HG03558 (cell line): ENCODE data around the gene OR9Q1.
"Not testable (repeated sequence)": the region's sequence is repeated elsewhere in the genome, so short reads cannot be mapped to it uniquely, and the experiment has no call there.

Experiments
- ATAC-seq: cut with Tn5 transposase; IDR thresholded peaks from one replicate; pipeline ENCODE4 v1.9.1; 2021; ENCODE audit warnings: moderate number of reproducible peaks; ENCODE audit not compliant: unreplicated experiment; ENCODE audit errors: extremely low read depth

Gene OR9Q1, protein sequence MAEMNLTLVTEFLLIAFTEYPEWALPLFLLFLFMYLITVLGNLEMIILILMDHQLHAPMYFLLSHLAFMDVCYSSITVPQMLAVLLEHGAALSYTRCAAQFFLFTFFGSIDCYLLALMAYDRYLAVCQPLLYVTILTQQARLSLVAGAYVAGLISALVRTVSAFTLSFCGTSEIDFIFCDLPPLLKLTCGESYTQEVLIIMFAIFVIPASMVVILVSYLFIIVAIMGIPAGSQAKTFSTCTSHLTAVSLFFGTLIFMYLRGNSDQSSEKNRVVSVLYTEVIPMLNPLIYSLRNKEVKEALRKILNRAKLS

DNA sequence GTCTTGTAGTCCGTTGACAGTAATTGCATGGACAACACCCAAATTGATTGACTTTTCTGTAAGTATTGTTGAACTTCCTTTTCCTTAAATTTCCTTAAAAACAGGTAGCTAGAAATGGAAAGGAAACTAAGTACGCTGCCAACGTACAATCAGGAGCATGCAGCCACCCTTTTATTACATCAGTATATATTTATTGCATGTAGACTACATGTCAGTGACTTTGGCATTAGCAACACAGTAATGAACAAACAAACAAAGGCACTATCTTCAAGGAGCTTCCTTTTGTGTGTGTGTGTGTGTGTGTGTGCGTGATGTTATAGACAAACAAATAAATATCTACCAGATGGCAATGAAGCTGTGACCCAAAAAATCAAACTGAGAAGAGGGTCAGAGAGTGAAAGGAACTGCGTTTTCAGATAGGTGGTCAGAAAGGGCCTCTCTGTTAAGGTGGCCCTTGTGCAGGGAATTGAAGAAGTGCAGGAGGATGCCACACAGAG, at the start of gene OR9Q1:
OR9Q1 (plus strand) TSS at position 447 of the 497 bp plus-strand sequence. CDS start 155,564 bp downstream, outside the sequence.
- no peak for ATAC-seq

DNA sequence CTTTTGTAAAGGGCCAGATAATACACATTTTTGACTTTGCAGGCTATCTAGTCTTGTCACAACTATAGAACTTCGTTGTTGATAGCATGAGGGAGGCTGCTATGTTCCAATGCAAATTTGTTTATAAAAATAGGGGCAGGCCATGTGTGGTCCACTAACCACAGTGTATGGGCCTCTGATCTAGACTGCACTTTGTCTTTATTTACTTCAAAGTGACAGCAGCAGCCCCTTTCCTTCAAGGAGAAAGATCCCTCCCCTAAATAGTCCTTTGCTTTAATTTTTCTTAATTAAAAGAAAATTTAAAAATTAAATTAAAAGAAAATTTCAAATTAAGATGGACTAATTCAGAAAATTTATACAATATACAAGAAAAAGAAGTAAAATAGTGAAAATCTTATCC, 49.5 kb upstream of the OR9Q1 start:
- ATAC-seq = no peak

GRCh38 chr11:57974848-57975601, 48.7 kb upstream of the OR9Q1 start:
- no peak for ATAC-seq

GRCh38 chr11:57977709-57978108, 46.0 kb upstream of the OR9Q1 start:
- ATAC-seq = no peak

DNA sequence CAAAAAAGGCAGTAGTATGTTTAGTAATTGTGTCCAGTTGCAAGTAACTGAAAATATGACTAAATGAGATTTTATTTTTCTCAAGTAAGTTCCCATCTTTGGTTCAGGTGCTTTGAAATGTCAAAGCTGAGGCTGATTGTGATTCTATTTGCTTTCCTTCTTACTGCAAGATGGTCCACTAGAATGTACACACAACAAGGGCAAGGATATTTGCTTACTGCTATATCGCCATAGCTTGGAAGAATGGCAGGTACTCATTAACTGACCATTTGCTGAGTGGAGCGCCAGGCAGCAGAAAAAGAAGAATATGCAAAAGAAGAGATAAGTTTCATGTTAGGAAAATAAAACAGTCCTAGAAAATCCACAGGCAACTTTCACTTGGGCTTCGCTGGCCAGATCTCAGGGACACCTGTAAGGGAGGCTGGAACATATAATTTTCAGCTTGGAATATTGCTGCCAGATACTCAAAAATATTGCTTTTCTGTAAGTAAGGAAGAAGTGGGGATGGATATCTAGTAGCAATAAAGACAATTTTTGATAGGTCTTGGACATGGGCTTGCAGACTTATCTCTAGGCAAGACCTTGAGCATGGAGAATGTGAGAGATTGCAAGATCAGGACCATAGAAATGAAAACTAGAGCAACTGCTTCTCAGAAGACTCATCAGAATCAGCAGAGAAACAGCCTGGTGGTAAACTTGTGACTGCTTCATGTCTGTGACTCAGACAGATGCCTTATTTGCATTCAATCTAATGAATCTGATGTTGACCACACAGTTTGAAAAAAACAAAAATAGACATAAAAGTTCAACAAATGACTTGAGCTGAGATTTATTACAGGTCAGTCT, 44.8 kb upstream of the OR9Q1 start:
- no peak for ATAC-seq

GRCh38 chr11:57979532-57980079, 44.1 kb upstream of the OR9Q1 start:
- no peak for ATAC-seq

GRCh38 chr11:57980201-57980600, 43.5 kb upstream of the OR9Q1 start:
- ATAC-seq = no peak

- no peak for ATAC-seq
These were observed 42.1 kb upstream of the OR9Q1 start for GRCh38 chr11:57981536-57981935.

DNA sequence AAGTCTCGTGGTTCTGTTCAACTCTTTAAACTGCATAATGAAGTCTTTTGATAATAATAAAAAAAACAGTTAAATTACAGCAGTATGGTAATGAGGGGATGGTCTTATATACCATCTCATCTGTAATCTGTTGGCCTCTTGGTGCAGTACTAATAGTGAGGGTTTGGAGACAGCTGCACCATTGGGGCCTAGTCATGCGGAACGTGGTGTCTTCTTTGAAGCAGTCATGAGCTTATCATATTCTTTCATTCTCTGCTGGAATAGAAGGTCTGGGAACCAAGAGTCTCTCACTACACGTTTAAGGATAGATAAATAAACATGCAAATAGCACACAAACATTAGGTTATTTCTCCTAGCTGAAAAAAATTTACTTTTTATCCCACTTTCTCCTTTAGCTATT, 40.9 kb upstream of the OR9Q1 start:
- no peak for ATAC-seq

- ATAC-seq = no peak
These were observed 40.5 kb upstream of the OR9Q1 start for GRCh38 chr11:57983191-57983590.

GRCh38 chr11:57999523-57999922, 24.2 kb upstream of the OR9Q1 start:
- ATAC-seq = not testable (repeated sequence)

DNA sequence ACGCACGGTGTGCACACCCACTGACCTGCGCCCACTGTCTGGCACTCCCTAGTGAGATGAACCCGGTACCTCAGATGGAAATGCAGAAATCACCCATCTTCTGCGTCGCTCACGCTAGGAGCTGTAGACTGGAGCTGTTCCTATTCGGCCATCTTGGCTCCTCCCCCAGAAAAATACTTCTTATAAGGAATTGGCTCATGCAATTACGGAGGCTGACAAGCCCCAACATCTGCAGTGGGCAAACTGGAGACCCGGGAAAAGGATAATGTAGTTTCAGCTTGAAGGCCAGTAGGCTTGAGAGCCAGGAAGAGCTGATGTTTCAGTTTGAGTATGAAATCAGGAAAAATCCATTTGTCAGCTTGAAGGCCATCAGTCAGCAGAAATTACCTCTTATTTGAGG, 23.7 kb upstream of the OR9Q1 start:
- ATAC-seq = not testable (repeated sequence)

- ATAC-seq = no peak
These were observed 23.0 kb upstream of the OR9Q1 start for GRCh38 chr11:58000699-58001098.

DNA sequence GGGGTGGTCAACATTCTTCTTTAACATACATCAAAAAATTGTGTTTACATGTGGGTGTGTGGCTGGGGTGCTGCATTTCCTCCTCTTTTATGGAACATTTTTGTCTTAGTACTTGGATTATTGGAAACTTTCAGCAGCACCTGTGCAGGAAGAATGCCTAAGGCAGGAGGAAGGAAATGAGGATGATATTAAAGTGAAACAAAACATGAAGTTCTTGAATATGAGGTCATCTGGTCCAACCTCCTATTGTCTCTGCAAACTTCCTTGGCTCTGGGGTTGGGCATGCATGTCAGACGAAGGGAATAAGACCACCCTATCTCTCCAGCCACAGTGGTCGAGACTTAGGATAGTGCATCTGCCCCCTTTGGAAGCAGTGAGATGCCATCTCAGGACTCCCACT, 20.6 kb upstream of the OR9Q1 start:
- ATAC-seq = no peak

- no peak for ATAC-seq
These were observed 20.1 kb upstream of the OR9Q1 start for GRCh38 chr11:58003591-58003990.

DNA sequence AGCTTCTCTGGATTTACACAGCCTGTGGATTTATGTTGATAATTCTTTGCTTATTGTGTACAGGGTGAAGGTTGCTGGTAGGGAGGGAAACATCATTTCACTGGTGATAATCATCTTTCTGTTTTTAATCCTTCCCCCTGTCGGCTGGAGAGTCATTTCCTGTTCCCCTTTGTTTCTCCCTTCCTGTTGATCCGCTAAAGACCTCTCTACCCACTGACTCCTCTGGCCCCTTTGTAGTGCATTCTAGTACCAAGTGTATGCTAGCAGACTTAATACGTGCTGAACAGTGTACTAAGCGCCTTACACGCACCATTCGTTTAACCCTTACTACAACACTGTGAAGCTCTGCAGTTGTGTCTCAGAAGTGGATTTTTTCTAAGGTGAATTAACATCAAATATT, 19.0 kb upstream of the OR9Q1 start:
- no peak for ATAC-seq

GRCh38 chr11:58006940-58007339, 16.7 kb upstream of the OR9Q1 start:
- no peak for ATAC-seq

- ATAC-seq = no peak
These were observed 11.9 kb upstream of the OR9Q1 start for GRCh38 chr11:58011771-58012170.

- no peak for ATAC-seq
These were observed 965 bp downstream of the OR9Q1 start for GRCh38 chr11:58024601-58025091.

DNA sequence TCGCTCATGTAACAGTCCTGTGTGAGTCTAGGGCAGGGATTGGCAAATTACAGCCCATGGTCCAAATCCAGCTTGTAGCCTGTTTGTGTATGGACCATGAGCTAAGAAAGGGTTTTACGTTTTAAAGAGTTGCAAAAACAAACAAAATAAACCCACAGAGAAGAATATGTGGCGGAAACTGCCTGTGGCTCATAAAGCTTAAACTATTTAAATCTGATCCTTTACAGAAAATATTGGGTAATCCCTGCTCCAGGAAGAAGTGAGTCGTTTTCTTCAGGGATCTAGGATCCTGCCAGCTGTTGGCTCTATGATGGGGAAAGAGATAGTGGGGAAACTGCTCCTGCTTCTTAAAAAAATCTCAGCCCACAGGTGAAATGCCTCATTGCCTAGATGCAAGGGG, 3.7 kb downstream of the OR9Q1 start:
- ATAC-seq = no peak
